Osteoblast (primary cell): Measurements from ENCODE around the gene ARAF. TPM values are rescaled to one million over a fixed set of nuclear protein-coding genes. Genes with fewer than 3 reads are reported as not detected.
"Not testable (repeated sequence)": the region's sequence is repeated elsewhere in the genome, so short reads cannot be mapped to it uniquely, and the experiment has no call there.

Experiments
- DNase-seq: peaks from one replicate; pipeline ENCODE4 v3.0.0; 2011; ENCODE audit warnings: low spot score, mixed read lengths; ENCODE audit not compliant: insufficient read length; ENCODE audit errors: missing footprints
- H2AFZ ChIP-seq: 2 replicates; pipeline ENCODE4 v1.6.0; 2011; ENCODE audit warnings: mild to moderate bottlenecking, low read length
- H3K27ac ChIP-seq: 2 replicates; pipeline ENCODE4 v1.5.1; 2011; ENCODE audit warnings: mild to moderate bottlenecking, low read depth, low read length, moderate library complexity
- H3K27me3 ChIP-seq: 2 replicates; pipeline ENCODE4 v1.6.0; 2012; ENCODE audit warnings: mild to moderate bottlenecking, control low read depth, inconsistent platforms, low read length, moderate library complexity; ENCODE audit not compliant: insufficient read depth
- H3K36me3 ChIP-seq: 2 replicates; pipeline ENCODE4 v1.5.1; 2011; ENCODE audit warnings: mild to moderate bottlenecking, low read length, control low read depth, moderate library complexity; ENCODE audit not compliant: insufficient read depth
- H3K4me1 ChIP-seq: 2 replicates; pipeline ENCODE4 v1.5.1; 2011; ENCODE audit warnings: mild to moderate bottlenecking, low read length, control low read depth, moderate library complexity; ENCODE audit not compliant: insufficient read depth
- H3K4me2 ChIP-seq: 2 replicates; pipeline ENCODE4 v1.6.0; 2011; ENCODE audit warnings: mild to moderate bottlenecking, low read length; ENCODE audit not compliant: insufficient read depth
- H3K4me3 ChIP-seq: fragments of 200-600 bp; sonication (generic); 3 replicates; pipeline ENCODE4 v1.5.1; 2012; ENCODE audit warnings: mild to moderate bottlenecking, low read length, inconsistent platforms; ENCODE audit not compliant: insufficient read depth
- H3K79me2 ChIP-seq: 2 replicates; pipeline ENCODE4 v1.6.0; 2012; ENCODE audit warnings: mild to moderate bottlenecking, low read length, control low read depth, inconsistent platforms; ENCODE audit not compliant: insufficient read depth
- H3K9me3 ChIP-seq: 2 replicates; pipeline ENCODE4 v1.5.1; 2011; ENCODE audit warnings: low read depth, low read length, control low read depth
- H4K20me1 ChIP-seq: 2 replicates; pipeline ENCODE4 v1.6.0; 2012; ENCODE audit warnings: mild to moderate bottlenecking, low read length, control low read depth; ENCODE audit not compliant: insufficient read depth
- total RNA-seq: library from RNA; depleted of rRNA; stranded (reverse); fragments of >200 nt; gene quantifications from 2 replicates; pipeline ENCODE4 v1.2.3, GENCODE V29; 2012
- TF ChIP-seq, protein P1 (sequence below): IDR thresholded peaks from 2 replicates; pipeline ENCODE4 v1.5.1; 2011; ENCODE audit warnings: mild to moderate bottlenecking, low read depth, low read length, moderate library complexity; ENCODE audit errors: extremely low read depth

ARAF gene
- total RNA-seq = 18.9 and 21.0 TPM in 2 replicates

DNA sequence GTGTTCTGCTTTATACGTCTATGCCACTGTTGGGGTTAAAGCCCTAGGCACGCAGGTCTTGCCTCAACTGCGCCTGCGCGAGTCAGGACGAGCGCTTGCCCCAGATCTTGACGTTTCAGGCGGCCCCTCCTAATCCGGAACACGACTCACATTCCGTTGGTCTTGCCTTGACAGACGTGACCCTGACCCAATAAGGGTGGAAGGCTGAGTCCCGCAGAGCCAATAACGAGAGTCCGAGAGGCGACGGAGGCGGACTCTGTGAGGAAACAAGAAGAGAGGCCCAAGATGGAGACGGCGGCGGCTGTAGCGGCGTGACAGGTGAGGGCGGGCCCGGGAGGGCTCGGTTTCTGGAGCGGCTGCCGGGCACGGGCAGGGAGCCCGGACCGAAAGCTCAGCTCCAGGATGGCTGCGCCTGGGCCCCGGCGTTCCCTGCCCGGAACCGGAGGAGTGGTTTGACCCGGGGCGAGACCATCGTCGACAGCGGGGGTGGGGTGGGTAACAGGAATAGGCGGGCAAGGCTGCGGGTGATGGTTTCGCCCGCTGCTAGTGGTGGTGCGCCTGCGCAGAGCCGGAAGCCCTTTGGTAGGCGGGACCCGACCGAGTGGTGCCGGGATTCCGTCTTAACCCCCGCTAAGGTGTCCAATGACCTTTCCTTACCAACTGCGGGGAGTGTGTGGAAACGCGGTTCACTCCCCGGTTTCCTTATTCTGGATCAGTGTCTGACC lies at the start of gene ARAF:
Gene ARAF (plus strand): TSS at position 272 of the 725 bp plus-strand sequence. CDS start 1,763 bp downstream, outside the sequence.
- peak; percentile 95 for DNase-seq
- H3K27ac ChIP-seq = peak within 1 kb of the TSS; percentile 95
- H3K4me1 ChIP-seq = peaks cover 25% of the 10 kb centered on the region
- peak within 1 kb of the TSS; percentile 94 for H3K4me2 ChIP-seq
- no peaks in the 10 kb centered on the region for H3K9me3 ChIP-seq
- peaks cover 12% of the 10 kb centered on the region for H3K36me3 ChIP-seq
- peaks cover 4% of the 10 kb centered on the region for H4K20me1 ChIP-seq
- H3K4me3 ChIP-seq = peak within 1 kb of the TSS; percentile 80
- peak within 1 kb of the TSS; percentile 81 for H2AFZ ChIP-seq
- H3K79me2 ChIP-seq = peaks cover 33% of the 10 kb centered on the region
- no peaks in the 10 kb centered on the region for H3K27me3 ChIP-seq
- TF ChIP-seq, protein P1, sequence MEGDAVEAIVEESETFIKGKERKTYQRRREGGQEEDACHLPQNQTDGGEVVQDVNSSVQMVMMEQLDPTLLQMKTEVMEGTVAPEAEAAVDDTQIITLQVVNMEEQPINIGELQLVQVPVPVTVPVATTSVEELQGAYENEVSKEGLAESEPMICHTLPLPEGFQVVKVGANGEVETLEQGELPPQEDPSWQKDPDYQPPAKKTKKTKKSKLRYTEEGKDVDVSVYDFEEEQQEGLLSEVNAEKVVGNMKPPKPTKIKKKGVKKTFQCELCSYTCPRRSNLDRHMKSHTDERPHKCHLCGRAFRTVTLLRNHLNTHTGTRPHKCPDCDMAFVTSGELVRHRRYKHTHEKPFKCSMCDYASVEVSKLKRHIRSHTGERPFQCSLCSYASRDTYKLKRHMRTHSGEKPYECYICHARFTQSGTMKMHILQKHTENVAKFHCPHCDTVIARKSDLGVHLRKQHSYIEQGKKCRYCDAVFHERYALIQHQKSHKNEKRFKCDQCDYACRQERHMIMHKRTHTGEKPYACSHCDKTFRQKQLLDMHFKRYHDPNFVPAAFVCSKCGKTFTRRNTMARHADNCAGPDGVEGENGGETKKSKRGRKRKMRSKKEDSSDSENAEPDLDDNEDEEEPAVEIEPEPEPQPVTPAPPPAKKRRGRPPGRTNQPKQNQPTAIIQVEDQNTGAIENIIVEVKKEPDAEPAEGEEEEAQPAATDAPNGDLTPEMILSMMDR = no peak

DNA sequence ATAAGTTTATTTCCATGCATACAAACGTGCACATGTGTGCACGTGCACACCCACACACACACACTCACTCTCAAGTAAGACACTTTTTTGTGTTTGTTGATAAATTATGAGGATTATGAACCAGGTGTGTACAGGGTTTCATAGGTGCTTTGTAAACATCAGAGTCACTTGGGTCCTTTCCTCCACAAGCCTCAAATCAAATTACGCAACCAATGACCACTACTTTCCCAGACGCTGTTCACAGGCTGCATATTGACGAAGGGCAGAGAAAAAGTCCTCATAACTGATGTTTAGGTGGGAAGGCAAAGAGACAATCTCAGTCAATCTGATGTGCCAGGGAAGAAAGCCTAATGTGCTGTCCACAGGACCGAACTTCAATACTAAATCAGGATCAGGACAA lies 48.6 kb upstream of the ARAF start:
- not testable (repeated sequence) for DNase-seq, H3K36me3 ChIP-seq, H3K27me3 ChIP-seq, H3K27ac ChIP-seq, H4K20me1 ChIP-seq, H3K4me2 ChIP-seq, H3K9me3 ChIP-seq, H3K79me2 ChIP-seq, H2AFZ ChIP-seq, H3K4me1 ChIP-seq, H3K4me3 ChIP-seq

DNA sequence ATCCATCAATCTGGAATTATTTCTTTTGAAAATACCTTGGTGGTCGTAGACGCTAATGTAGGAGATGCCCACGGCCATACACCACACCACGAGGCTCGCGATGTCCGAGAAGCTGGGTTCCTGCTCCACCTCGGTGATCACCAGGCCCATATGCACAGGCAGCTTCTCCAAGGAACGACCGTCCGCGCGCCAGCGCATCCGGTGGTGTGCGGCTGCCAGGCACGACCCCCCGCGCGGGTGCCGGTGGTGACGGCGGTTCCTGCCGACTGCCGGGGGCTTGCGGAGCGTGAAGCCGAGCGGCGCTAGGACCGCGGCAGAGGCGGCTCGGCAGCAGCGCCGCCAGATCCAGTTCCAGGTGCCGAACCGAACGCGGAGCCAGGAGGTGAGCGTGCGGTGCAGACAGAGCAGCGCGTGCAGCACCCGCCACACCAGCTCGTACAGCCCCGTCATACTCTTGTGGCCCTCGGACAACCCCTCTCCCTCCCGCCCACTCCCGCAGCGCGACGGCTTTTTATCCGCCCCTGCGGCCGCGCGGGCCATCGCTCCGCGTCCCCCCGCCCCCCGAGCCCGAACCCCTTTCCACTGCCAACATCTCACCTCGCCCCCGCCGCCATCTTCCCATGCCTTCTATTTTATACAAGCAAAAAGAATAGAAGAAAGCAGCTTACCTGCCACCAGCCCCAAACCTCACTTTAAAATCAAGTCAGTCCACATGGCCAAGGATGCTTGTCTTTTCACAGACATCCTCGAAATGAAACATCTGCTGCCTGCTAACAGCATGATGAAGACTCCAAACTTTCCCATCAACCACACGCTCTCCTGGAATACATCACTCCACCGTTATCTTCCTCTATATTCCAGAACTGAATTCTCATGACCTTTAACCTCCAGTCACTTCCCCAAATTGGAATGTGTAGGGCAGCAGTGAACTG lies 47.7 kb upstream of the ARAF start:
- not testable (repeated sequence) for H3K79me2 ChIP-seq, H3K4me1 ChIP-seq, H3K27me3 ChIP-seq, H3K27ac ChIP-seq, DNase-seq, H4K20me1 ChIP-seq, H3K9me3 ChIP-seq, H3K36me3 ChIP-seq
- Histone ChIP-seq H3K4me2 (peak overlapping the region; percentile 49), H2AFZ (peak overlapping the region; percentile 72), H3K4me3 (peak overlapping the region; percentile 30)

DNA sequence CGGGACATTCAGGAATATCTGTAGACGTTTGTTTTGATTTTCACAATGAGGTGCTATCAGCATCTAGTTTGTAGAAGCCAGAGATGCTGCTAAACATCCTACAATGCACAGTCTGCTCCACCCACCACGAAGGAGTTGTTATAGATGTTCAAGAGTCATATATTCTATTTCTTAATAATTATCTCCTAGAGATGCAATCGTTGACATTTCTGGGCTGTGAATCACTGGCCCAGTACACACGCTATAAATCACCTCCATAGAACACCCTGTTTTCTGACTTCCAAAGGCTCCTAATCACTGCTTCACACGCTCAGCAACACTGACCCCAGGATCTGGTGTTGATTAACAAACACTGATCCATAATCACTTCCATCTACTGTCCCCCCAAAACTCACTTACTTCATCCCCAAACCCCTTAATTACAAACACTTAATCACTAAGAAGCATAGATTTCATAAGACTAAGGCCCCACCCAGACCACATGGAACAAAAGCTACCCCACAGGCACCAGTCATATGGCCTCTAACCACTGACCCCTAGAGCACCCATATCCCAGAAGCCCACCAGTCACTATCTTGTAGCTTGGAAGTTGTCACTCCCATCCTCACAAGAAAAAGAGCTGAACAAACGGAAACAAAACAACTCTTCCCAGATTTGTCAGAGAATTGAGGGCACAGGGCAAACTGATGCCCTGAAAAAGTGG lies 46.3 kb upstream of the ARAF start:
- Histone ChIP-seq H3K27me3 (no peaks in the 10 kb centered on the region), H3K4me3 (no peak overlapping the region), H3K4me2 (no peak overlapping the region), H2AFZ (no peak overlapping the region), H3K4me1 (no peaks in the 10 kb centered on the region), H3K36me3 (no peaks in the 10 kb centered on the region), H3K27ac (no peak overlapping the region), H3K79me2 (no peaks in the 10 kb centered on the region), H4K20me1 (no peaks in the 10 kb centered on the region), H3K9me3 (no peaks in the 10 kb centered on the region)
- TF ChIP-seq, protein P1 = no peak
- DNase-seq = no peak
